PFSK-1 (cell line): Measurements from ENCODE around the gene RPS3.
A peak's percentile ranks its signal among the peaks of the same experiment; 100 is the strongest.

Source experiments
- POLR2AphosphoS5 ChIP-seq: IDR thresholded peaks from 2 replicates; pipeline ENCODE4 v1.6.1; 2012; ENCODE audit warnings: low read depth, mild to moderate bottlenecking, control low read depth, low read length, moderate library complexity
- SIN3A ChIP-seq: IDR thresholded peaks from 2 replicates; pipeline ENCODE4 v1.6.1; 2012; ENCODE audit warnings: mild to moderate bottlenecking, low read length, moderate library complexity, borderline replicate concordance; ENCODE audit not compliant: insufficient read depth
- TAF1 ChIP-seq: IDR thresholded peaks from 2 replicates; pipeline ENCODE4 v1.6.1; 2012; ENCODE audit warnings: low read length, control low read depth, borderline replicate concordance; ENCODE audit not compliant: insufficient read depth

DNA sequence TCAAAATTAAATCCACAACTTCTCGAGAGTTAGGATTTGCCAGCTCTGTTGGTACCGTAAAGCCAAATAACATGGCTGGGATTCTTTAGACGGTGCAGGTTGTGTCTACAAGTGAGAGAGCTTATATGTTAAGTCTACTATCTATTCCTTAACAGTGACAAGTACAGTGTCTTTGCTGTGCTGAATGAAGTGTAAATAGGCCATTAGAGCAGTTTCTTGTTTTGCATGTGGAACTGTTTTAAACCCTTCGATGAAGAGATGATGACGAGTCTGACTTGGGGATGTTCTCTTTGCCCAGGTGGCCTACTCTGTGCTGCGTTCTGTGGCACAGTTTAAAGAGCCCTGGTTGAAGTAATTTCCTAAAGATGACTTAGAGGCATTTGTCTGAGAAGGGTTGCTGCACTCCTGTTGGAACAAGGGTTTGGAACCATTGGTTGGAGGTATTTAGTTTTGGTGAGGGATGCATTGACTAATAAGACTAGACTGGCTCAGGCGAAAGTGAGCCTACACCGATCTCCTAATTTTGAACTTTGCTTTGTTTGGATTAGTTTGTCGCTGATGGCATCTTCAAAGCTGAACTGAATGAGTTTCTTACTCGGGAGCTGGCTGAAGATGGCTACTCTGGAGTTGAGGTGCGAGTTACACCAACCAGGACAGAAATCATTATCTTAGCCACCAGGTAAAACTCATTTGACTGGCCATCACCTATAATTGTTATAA is 988 bp downstream of the RPS3 start:
- TF ChIP-seq POLR2AphosphoS5 = peak; percentile 44
- TF ChIP-seq TAF1 = no peak
- peak; percentile 69; the same call in 1 of the 2 replicates for TF ChIP-seq SIN3A
